ENCODE results near the gene AVPR2.

The AVPR2 gene

DNA sequence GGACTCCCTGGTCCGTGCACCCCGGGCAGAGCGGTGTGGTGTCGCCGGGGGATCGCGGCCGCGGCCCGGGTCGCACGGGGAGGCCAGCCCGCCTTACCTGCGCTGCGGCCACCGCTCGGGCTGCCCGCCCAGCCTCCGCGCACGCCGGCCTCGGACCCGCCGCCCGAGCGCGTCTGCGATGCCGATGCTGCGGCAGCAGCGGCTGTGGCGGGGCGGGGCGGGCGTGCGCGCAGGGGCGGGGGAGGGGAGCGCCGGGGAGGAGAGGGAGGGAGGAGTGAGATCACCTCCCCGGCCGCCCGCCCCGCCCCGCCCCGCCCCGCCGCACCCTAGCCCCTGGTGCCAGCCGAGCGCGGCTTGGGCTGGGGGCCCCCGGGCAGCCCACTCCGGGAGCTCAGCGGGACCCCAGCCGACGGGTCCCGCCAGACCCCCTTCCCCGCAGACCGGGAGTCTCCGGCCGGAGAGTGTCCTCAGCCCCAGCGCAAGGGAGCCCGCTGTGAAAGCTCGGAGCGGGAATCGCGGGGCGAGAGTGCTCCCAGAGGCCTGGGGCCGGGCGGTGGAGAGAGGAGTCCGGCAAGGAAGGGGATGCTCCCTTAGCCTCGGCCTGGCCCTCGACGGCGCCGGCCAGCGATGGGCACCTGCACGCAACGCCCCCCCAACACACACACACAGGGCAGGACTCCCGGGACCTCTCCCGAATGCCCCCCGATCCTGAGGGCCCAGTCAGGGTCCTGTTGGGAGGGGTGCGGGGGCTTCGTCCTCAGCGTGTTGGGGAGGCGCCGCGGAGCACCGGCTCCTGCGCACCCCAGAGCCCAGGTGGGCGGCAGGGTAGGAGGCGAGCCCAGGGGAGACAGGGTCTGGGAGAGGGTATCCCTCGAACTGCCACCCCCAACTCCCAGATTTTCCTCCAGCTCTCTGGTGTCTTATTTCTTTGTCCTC, 18.2 kb upstream of the AVPR2 start, which contains the start of gene L1CAM:
Gene L1CAM (minus strand): TSS at position 206 of the 936 bp plus-strand sequence. CDS start 10,337 bp downstream, outside the sequence.
- peak in 2 of 5 experiments; percentile 14 to 36 for DNase-seq

DNA sequence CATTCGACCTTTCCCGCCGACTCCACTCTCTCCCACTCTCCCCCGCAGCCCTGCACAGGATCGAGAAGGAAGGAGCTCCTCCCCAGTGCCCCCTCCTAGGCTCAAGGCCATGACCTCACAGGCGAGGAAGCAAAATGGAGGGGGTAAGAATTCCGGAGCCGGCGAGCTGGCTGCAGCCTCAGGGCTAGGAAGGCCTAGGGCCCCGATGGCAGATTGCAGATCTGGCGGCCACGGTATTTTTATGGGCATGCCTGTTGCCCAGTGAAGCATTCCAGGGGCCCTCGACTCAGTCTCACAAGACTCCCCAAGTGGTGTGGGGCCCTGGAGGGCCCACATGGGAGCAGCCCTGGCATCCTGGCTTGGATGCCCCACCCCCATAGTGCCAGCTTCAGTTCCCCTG, 17.6 kb upstream of the AVPR2 start:
- DNase-seq = no peak

DNA sequence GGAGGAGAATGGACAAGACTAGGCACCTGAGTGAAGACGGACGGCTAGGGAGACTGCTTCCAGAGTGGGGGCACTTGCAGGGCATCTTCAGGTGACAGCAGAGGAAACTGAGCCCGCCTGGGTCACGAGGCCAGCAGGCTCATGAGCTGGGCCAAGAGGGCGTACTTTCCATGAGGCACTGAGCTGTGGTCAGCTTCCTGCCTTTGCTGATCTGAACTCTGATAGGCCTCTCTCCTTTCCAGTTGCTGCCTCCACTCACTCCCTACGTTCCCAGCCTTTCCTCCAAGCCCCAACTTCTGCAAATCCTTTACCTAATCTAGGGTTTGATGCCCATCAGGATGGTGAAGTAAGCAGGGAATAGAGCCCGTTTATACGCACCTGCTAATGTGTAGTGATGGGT, 17.1 kb upstream of the AVPR2 start:
- no peak for DNase-seq

DNA sequence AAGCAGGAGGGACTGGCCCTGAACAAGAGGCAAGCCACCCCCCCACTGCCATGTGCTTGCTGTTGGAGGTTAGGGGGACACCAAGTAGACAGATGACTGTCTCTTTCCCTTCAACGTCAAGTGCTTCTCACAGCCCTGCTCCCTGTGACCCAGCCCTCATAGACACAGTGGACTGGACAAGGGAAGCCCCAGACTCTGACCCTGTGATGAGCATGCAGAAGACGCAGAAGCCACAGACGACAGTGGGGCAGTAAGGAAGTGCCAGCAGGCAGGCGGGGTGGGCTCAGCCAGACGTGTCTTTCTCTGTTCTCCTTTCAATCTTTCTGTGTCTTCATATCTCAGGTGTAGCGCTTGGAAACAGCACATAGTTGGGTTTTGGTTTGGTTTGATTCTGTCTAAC, 16.1 kb upstream of the AVPR2 start:
- no peak for DNase-seq

DNA sequence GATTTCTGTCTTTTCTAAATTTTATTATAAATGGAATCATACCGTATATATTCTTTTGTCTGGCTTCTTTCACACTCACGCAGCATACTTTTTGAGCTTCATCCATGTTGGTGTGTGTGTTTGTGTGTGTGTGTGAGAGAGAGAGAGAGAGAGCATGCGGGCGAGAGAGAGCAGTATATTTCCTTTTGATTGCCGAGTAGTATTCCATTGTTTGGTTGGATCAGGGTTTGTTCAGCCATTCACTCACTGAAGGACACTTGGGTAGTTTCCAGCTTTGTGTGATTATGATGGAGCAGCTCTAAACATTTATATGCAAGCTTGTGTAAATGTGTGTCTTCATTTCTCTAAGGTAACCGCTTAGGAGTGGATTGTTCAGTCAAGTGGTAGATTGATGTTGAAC, 15.3 kb upstream of the AVPR2 start:
- no peak for DNase-seq

DNA sequence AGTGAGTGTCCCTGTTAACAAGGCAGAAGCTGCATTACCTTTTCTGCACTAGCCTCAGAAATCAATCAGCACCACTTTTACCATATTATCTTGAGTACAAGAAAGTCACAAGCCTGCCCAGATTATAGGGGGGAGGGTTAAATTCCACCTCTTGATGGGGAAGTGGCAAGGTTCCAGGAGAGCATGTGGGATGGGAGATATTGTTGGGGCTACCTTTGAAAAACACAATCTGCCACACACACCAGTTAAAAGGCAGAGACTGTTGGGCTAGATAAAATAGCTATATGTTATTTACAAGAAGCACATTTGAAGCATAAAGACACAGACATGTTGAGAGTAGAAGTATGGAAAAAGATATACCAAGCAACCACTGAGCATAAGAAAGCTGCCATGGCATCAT, 6.6 kb upstream of the AVPR2 start:
- DNase-seq = no peak

DNA sequence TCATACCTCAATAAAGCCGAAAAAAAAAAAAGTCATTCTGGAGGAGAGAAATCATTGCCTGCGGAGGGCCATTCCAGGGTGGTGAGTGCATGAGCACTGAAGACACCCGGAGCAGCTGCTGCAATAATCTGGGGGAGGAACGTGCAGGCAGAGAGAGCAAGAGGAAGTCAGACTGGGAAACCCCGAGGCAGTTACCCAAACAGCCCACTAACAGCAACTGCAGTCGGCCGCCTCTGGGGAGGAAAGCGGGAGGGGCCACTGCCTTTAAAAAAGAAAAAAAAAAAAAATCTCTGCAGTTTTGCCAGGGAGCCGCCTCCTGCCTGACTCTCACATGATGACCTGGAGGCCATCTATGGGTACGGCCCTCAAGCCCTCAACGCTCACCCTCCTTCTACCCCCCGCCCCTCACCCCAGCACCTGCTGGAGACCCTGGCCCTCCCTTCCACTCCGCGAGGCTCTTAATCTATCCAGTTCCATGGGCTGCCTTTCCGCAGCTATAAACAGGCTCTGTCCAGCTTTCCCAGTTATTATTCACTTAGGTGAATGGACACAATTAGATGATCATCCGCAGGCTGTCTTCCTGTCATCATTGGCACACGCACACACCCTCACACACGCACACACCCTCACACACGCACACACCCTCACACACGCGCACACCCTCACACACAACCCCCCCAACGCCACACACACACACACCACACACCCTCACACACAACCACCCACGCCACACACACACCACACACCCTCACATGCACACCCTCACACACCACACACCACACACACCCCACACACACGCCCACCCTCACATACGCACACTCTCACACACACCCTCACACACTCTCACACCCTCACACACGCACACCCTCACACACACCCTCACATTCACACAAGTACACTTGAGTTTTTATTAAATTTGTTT, 3.4 kb upstream of the AVPR2 start:
- peak in 4 of 5 experiments; percentile 16 to 82 (median 40) for DNase-seq

DNA sequence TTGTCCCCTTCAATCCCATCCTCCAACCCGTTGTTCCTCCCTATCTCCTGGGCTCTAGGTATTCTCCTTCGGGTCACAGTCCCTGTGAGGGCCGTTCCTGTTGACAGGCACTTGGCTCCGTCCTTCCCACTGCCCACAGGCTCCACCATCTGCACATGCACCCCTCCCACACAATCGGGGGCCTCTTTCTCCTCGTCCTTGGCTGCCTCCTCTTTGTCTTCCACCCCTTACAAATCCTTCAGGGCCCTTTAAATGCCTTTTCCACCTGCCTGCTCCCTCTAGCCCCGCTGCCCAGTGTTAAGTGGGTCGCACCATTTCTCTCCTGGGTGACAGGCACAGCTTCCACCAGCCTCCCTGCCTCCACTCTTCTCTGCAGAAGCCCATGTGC, 2.7 kb upstream of the AVPR2 start:
- DNase-seq = no peak

DNA sequence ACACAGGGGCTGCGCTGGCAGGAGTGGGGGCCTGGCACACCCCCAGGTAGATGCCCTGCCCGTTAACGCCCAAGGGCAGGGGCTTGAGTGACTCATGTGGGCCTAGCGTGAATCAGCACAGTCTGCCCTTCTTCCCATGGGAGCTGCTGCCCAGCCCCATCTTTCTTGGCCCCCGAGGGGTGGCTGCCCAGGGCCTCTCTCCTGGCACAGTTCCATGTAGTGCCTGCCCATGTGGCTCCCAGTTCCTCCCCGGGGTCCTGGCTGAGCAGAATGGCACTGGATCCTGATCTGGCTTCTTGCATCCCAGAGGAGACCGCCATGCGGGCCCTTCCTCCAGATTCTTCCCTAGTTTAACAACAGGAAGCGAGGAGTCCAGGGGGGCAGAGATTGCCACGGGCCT, 2.1 kb upstream of the AVPR2 start:
- DNase-seq = no peak

DNA sequence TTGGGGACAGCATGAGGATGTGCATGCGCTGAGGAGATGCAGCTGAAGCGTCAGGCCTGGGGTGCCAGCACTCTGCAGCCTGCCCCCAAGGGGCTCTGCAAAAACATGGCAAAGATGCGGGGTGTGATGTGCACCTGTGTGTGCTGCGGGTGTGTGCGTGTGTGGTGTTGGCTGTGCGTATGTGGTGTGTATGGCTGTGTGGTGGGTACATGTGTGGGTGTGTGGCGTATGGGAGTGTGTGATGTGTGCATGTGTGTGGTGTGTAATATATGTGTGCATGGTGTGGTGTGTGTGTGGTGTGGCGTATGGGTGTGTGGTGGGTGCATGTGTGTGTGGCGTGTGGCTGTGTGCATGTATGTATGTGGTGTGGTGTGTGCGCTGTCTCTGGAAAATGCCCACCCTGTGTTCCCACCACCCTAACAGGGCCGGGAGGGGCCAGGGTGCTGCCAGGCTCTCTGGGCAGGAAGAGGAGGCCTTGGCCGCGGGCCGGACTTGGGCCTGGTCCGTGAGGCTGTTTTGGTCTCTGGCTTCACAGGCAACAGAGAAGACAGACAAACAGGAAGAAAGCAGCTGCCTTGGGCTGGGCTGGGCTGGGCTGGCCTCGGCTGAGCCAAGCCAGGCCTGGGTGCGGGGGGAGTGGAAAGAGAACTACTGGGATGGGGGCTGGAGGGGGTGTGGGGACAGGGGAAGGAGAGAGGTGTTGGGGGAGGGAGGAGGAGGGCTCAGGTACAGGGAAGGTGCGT, 1.1 kb upstream of the AVPR2 start:
- peak in 1 of 5 experiments; percentile 45 for DNase-seq

DNA sequence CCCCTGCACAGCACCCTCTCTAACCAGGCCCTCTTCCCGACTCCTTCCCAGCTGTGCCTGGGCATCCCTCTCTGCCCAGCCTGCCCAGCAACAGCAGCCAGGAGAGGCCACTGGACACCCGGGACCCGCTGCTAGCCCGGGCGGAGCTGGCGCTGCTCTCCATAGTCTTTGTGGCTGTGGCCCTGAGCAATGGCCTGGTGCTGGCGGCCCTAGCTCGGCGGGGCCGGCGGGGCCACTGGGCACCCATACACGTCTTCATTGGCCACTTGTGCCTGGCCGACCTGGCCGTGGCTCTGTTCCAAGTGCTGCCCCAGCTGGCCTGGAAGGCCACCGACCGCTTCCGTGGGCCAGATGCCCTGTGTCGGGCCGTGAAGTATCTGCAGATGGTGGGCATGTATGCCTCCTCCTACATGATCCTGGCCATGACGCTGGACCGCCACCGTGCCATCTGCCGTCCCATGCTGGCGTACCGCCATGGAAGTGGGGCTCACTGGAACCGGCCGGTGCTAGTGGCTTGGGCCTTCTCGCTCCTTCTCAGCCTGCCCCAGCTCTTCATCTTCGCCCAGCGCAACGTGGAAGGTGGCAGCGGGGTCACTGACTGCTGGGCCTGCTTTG, 1.1 kb downstream of the AVPR2 start:
- no peak for DNase-seq

DNA sequence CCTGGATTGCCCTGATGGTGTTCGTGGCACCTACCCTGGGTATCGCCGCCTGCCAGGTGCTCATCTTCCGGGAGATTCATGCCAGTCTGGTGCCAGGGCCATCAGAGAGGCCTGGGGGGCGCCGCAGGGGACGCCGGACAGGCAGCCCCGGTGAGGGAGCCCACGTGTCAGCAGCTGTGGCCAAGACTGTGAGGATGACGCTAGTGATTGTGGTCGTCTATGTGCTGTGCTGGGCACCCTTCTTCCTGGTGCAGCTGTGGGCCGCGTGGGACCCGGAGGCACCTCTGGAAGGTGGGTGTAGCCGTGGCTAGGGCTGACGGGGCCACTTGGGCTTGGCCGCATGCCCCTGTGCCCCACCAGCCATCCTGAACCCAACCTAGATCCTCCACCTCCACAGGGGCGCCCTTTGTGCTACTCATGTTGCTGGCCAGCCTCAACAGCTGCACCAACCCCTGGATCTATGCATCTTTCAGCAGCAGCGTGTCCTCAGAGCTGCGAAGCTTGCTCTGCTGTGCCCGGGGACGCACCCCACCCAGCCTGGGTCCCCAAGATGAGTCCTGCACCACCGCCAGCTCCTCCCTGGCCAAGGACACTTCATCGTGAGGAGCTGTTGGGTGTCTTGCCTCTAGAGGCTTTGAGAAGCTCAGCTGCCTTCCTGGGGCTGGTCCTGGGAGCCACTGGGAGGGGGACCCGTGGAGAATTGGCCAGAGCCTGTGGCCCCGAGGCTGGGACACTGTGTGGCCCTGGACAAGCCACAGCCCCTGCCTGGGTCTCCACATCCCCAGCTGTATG, 1.8 kb downstream of the AVPR2 start:
- DNase-seq = peak in 2 of 5 experiments; percentile 53 to 64

DNA sequence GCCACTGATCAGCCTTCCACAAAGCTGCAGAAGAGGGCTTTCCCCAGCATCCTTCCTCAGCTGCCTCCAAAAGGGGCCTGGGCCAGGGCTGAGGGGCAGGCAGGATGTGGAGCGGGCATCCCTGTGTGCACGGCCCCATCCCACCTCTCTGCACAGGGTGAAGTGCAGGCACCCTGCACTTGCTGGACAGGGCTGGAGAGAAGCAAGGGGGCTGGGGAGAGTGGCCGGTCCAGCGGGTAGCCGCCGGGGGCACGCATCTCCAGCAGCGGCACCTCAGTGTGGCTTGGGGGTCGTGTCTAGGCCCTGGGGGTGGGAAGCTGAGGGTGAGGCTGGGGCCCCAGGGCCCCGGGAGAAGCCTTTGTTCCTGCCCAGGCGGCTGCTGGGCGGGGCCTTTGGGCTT, 3.0 kb downstream of the AVPR2 start:
- DNase-seq = no peak

DNA sequence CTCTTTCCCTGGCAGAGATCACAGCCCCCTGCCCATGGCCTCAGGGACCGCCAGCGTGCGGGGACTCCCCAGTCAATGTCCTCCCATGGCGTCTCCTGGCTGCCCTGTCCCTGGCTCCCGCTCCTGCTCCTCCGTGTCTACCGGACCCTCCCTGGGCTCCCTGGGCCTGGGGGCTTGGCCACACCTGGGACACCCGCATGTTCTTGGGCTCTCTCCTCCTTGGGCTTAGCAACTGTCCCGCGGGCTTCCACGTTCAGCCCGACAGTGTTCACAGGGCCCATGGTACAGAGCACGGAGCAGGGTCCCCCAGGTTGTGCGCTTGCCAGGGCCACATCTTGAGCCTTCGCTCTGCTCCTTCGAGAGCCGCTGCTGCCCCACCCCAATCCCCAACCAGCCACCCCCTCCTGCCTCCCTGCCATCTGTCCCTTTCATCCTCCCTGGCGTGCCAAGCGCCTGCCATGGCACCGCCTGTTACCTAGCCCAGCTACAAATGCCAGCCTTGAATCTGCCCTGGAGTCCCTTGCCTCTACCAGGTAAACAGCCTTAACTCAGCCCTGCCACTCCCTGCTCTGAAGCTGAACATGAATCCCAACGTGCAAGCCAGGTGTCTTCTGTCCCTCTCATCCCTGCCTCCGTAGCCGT, 3.9 kb downstream of the AVPR2 start:
- no peak for DNase-seq

DNA sequence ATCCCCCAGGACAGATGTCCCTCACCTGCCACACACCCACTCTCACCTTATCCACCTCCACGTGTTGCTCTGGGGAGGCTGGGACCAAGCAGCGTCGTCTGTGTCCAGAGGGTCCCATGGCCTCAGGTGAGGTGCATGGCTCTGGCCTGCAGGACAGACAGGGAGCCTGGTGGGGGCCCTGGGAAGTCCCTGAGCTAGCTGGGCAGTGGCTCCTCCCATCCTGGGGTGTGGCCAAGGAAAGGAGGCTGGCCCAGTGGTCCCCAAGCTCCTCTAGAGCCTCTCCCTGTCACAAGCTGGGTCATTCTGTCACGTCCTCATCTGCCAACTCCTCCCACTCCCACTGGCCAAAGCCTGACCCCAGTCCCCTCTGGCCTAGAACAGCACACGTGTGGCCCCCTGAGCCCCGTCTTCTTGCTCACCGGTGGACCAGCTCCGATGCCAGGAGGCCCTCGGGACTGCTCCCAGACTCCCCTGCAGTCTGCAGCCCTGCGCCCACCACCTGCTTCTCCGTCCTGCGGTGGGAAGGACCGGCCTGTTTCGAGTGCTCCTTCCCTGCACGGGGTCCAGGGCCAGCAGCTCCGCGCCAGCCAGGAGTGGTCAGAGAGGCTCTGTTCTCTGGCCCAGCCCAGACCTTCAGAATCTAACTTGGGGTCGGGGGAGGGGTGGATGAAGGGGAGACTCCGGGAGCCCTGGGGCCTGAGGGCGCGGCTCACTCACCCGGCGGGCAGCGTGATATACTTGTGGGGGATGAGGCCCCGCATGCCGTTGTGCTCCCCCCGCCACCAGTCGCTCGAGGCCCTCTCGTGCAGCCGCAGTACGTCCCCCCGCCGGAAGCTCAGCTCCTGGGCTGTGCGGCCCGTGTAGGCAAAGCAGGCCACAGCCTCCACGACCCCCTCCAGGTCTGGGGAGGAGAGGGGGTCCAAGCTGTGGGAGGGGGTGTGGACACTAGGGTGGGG, 4.8 kb downstream of the AVPR2 start:
- no peak for DNase-seq

DNA sequence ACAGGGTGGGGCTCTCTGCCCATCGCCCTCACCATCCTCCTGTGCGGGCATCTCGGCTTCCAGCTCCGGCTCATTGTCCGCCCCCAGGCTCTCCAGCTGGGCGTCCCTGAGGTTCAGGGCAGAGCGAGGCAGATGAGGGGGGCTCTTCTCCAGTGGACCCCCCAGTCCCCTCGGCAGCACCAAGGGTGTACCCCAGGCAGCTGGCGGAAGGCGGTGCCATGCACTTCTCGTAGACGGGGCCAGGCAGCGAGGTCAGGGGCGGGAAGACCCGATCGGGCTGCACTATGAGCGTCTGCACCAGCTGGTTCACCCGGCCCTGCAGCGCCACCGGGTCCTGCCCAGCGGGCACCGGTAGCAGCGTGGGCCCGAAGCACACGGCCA, 5.5 kb downstream of the AVPR2 start:
- DNase-seq = no peak

DNA sequence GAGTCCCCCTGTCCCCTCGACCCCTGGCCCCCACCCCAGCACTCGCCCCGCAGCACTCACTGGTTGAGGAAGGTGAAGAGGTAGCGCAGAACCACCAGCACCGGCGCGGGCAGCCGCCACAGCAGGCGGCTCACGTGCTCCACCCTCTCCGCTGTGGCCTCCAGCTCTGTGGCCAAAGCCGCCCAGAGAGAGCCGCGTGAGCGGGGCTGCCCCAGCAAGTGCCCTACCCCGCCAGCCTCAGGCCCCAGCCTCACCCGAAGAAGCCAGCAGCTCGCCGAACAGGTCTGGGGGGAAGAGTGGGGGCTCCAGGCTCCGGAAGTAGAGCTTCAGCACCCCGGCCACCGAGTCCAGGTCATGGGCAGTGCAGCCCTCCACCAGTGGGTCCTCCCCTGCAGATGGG, 6.0 kb downstream of the AVPR2 start:
- no peak for DNase-seq

DNA sequence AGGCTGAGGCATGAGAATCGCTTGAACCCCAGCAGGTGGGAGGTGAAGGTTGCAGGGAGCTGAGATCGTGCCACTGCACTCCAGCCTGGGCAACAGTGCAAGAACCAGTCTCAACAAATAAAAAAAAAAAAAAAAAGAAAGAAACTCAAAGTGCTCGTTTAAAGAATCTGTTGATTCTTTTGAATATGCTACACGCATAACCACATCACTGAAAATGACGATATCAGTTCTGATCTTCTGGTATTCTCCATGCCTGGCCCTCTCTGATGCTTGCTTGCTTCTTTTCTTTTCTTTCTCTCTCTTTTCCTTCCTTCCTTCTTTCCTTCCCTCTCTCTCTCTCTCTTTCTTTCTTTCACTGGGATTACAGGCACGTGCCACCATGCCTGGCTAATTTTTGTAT, 7.3 kb downstream of the AVPR2 start:
- DNase-seq = no peak

DNA sequence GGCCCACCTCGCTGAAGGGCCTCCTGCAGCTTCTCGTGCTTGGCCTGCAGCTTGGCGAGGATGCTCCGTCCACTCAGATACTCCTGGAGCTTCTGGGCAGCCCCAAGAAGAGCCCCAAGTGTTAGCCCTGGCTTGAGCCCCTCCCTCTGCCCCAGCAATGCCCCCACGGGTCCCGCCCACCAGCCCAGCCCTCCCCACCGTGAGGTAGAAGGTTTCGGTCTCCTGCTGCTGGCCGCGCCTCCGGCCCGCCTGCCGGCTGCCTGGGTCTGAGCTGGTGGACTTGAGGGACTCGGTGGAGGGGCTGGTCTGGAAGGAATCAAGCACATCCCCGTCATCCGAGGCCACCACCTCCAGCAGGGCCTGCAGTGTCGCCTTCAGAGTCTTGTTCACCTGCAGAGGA, 8.7 kb downstream of the AVPR2 start:
- DNase-seq = no peak

DNA sequence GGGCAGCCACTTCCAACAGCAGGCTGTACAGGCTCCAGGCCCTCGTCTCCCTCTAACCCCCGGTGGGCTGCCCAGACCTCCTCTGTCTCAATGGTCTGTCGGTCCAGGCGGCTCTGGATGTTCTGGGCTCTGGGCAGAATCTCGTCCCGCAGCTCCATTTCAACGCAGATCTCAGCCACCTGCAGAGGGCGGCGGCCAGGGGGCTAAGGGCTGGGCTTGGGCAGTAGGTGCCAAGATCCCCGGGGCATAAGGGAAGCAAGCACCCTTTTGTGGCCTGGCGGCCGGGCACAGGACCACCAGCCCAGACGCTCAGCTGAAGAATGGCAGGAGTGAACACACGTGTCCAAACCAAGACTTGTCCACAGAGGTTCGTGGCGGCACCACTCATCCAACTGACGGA, 9.2 kb downstream of the AVPR2 start:
- DNase-seq = no peak
